COR-L47 (cell line): ENCODE results near the gene CLIP2.
"Not testable (repeated sequence)": the region's sequence is repeated elsewhere in the genome, so short reads cannot be mapped to it uniquely, and the experiment has no call there.

Source experiments
- DNase-seq: peaks from one replicate; lab custom pipeline; 2025; lab: John Stamatoyannopoulos, UW

CLIP2 gene

DNA sequence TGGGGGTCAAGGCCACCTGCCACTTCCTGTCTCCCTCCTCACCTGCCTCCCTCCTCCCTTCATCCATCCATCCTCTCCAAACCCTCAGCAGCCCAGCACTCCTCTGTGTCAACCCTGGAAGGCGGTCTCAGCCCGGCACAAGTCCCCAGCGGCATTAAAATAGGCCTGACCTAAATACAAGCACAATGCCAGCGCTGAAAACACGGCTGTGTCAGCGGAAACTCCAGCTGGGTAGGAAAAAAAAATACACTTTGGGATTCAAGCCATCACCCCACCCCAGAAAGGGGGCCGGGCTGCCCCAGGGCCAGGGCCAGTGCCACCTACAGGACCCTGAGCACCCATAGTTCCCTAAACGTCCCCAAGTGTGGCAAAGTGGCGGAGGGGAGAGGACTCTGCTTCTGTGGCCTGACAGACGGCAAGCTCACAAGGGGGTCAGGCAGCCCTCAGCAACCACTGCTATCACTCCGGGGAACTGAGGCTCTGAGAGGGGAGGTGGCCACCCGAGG, 141.8 kb downstream of the CLIP2 start:
- no peak for DNase-seq

DNA sequence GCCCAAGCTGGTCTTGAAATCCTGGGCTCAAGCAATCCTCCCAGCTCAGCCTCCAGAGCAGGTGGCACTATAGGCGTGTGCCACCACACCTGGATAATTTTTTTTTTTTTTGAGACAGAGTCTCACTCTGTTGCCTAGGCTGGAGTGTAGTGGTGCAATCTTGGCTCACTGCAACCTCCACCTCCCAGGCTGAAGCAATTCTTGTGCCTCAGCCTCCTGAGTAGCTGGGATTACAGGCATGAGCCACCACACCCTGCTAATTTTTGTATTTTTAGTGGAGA, 148.0 kb downstream of the CLIP2 start:
- DNase-seq = not testable (repeated sequence)

DNA sequence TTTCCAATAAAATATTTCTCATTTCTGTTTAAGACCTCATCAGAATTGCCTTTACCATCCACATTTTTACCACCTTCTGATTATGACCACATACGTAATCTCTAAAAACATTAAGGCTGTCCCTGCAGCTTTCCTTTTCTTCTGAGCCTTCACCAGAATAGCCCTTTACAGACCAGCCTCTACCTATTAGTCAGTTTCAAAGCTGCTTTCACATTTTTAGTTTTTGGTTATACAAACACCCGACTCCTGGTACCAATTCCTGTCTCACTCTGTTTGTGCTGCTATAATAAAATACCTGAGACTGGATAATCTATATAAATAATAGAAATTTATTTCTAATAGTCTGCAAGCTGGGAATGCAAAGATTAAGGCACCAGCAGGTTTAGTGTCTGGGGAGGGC, 149.1 kb downstream of the CLIP2 start:
- no peak for DNase-seq

DNA sequence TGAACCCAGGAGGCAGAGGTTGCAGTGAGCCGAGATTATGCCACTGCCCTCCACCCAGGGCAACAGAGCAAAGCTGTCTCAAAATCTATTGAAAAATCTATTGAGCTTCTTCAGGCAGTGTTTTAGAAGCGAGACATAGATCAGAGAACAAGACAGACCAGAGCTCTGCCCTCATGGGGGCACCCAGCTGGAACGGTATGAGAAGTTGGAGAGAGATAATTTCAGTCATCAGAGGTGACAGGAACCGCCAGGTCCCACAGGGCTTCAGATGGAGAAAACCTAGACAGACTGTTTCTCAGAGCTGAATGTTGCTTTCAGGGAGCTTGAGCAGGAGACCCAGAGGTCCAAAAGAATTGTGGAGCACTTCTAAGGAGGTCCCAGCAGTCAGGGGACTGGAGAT, 150.3 kb downstream of the CLIP2 start:
- DNase-seq = no peak

DNA sequence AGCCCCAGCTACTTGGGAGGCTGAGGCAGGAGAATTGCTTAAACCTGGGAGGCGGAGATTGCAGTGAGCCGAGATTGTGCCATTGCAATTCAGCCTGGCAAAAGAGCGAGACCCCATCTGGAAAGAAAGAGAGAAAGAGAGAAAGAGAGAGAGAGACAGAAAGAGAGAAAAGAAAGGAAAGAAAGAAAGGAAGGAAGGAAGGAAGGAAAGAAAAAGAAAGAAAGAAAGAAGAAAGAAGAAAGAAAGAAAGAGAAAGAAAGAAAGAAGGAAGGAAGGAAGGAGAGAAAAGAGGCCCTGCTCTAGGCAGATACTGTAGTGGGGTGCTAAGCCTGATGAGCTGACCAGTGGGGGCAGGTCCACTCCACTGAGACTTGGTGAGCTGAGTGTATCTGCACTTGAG, 150.9 kb downstream of the CLIP2 start:
- DNase-seq = not testable (repeated sequence)

DNA sequence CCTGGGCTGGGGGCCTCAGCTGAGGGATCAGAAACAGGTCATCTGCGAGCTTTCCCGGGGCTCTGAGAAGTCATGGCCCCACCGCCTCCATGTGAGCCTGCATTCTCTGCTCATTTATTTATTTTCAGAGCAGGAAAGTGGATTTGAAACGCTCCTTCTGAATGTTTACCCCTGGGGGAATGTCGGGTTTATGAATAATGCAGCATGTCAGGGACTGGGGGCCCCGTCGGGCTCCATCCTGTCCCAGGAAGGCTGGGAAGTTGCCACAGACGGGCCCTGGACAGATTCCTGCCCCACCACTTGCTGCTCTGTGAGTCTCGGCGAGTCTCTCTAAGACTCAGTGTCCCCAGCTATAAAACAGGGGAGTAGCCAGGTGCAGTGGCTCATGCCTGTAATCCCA, 152.6 kb downstream of the CLIP2 start:
- no peak for DNase-seq

GRCh38 chr7:74443543-74444247, 154.5 kb downstream of the CLIP2 start:
- peak; percentile 18 for DNase-seq

- no peak for DNase-seq
Observed at GRCh38 chr7:74449144-74449543, 159.9 kb downstream of the CLIP2 start.

- DNase-seq = peak; percentile 10
Observed at GRCh38 chr7:74449809-74450397, 160.7 kb downstream of the CLIP2 start.

GRCh38 chr7:74452748-74453321, 163.6 kb downstream of the CLIP2 start:
- DNase-seq = no peak

DNA sequence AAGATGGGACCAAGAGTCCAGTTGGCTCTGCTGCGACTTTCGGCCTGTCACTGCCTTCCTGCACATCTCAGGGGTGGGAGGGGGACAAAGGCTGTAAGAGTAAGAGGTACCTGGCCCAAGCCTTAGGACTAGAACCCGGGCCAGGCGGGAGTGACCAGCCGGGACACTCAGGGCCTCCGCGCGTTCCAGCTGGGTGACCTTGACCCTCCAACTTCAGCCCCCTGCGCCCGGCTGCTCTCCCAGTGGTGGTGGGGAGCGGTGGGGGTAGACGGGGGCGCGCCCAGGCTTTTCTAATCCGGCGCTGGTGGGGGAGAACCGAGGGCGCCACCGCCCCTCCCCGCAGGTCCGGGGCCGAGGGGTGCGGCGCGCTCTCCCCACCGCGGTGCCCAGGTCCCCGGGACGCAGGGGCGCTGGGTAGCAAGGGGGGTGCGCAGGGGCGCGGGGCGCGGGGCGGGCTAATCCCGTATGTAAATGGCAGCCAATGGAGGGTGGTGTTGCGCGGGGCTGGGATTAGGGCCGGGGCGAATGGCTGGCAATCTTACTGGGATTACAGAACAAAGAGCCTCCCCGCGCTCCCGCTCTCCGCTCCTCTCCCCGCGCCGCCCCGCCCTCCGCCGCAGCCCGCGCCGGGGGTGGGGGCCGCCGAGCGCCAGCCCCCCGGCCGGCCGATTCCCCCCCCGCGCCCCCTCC, 164.3 kb downstream of the CLIP2 start, which contains the start of gene GTF2IRD1:
GTF2IRD1 (plus strand) TSS at position 585 of the 690 bp plus-strand sequence. CDS start 54,175 bp downstream, outside the sequence.
- peak; percentile 73 for DNase-seq

GRCh38 chr7:74454021-74454924, 165.1 kb downstream of the CLIP2 start:
- DNase-seq = no peak

GRCh38 chr7:74454925-74455288, 165.7 kb downstream of the CLIP2 start:
- DNase-seq = no peak

GRCh38 chr7:74455291-74455804, 166.1 kb downstream of the CLIP2 start:
- DNase-seq = no peak
